GM12872 (cell line): Measurements from ENCODE around the gene SPDYE16.

Source experiments
- TF ChIP-seq, protein P1 (sequence below): IDR thresholded peaks from 3 replicates; pipeline ENCODE4 v1.5.1; 2011; ENCODE audit warnings: low read depth, mild to moderate bottlenecking, low read length, moderate library complexity; ENCODE audit not compliant: insufficient read depth

Gene SPDYE16

GRCh38 chr7:76509931-76510877, 32.9 kb downstream of the SPDYE16 start, which contains the start of gene UPK3B:
Gene UPK3B, plus strand, starts transcription at chr7:76510552. Its CDS starts 101 bp downstream, at chr7:76510653.
- TF ChIP-seq, protein P1, sequence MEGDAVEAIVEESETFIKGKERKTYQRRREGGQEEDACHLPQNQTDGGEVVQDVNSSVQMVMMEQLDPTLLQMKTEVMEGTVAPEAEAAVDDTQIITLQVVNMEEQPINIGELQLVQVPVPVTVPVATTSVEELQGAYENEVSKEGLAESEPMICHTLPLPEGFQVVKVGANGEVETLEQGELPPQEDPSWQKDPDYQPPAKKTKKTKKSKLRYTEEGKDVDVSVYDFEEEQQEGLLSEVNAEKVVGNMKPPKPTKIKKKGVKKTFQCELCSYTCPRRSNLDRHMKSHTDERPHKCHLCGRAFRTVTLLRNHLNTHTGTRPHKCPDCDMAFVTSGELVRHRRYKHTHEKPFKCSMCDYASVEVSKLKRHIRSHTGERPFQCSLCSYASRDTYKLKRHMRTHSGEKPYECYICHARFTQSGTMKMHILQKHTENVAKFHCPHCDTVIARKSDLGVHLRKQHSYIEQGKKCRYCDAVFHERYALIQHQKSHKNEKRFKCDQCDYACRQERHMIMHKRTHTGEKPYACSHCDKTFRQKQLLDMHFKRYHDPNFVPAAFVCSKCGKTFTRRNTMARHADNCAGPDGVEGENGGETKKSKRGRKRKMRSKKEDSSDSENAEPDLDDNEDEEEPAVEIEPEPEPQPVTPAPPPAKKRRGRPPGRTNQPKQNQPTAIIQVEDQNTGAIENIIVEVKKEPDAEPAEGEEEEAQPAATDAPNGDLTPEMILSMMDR: no peak

DNA sequence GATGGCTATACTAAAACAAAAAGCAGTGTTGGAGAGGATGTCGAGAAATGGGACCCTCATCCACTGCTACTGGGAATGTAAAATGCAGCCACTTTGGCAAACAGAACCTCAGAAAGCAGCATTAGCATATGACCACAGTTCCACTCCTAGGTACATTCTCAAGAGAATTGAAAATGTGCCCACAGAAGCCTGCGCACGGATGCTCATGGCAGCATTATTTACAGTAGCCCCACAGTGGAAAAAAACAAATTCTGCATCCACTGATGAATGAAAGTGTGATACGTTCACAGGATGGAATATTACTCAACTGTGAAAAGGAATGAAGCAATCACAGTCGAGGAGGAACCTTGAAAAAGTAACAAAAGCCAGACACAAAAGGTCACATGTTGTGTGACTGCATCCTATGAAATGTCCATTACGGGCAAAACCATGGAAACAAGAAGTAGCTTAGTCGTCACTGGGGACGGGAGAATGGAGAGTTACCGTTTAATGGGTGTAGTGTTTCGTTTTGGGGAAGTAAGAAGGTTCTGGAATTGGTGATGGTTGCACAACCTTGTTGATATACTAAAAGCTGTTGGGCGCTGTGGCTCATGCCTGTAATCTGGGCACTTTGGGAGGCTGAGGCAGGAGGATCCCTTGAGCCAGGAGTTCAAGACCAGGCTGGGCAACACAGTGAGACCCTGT, 35.2 kb downstream of the SPDYE16 start:
- TF ChIP-seq, protein P1: no peak

- TF ChIP-seq, protein P1: no peak
Observed at GRCh38 chr7:76506081-76506440, 37.0 kb downstream of the SPDYE16 start.

DNA sequence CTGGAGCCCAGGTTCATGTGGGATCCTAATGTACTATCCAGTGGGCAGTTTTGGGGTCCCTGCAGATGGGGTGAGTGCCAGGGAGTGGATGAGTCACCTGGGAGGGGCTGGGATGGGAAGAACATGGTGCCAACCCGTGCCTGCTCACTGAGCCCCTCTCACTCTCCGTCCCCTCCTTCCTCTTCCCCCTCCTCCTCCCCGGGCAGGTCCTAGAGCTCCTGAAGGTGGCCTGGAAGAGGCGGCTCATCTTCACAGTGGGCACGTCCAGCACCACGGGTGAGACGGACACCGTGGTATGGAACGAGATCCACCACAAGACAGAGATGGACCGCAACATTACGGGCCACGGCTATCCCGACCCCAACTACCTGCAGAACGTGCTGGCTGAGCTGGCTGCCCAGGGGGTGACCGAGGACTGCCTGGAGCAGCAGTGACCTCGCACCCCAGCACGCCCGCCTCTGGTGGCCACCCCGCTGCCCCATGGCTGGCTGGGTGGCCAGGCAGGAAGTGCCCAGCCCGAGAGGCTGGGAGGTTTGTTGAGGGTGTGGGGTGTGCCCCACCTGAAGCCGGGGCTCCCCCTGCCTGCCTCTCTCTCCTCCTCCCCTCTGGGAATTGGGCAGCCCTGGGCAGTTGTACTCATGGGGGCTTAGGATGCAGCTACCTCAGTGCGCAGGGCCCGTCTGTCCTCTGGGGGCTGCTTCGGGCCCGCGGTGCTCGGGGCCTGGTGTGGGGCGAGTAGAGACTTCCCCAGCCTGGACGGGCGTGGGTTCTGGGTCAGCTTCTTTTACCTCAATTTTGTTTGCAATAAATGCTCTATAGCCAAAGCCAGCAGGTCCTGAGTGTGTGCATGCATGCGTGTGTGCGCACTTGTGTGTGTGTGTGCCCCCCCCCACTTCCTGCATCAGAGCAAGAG, 37.7 kb downstream of the SPDYE16 start:
- TF ChIP-seq, protein P1: no peak
